Skin epidermis (tissue), 12 donors: ENCODE measurements around the gene ZFR.
"Not testable (repeated sequence)": the region's sequence is repeated elsewhere in the genome, so short reads cannot be mapped to it uniquely, and the experiment has no call there.

Source experiments
- H3K27ac ChIP-seq, 21 experiments: fragments of 200-600 bp; sonication (generic) in 11 of 21; one replicate each; pipeline ENCODE4 v1.5.0; 2020; ENCODE audit warnings: mild to moderate bottlenecking in 3 of 21, inconsistent platforms in 2 of 21, moderate library complexity in 2 of 21
- H3K4me3 ChIP-seq, 7 experiments: fragments of 200-600 bp; sonication (generic) in 2 of 7; one replicate each; pipeline ENCODE4 v1.5.0; 2020; ENCODE audit warnings: inconsistent platforms in 2 of 7, mild to moderate bottlenecking in 2 of 7, moderate library complexity in 1 of 7

ZFR gene

GRCh38 chr5:32330126-32330971, 114.2 kb downstream of the ZFR start:
- H3K27ac ChIP-seq, result peak overlapping the region in 13 of 21 experiments; percentile 11 to 79 (median 69)
- H3K4me3 ChIP-seq, result no peak overlapping the region

GRCh38 chr5:32329395-32329834, 115.1 kb downstream of the ZFR start:
- Histone ChIP-seq H3K27ac (peak overlapping the region in 8 of 21 experiments; percentile 11 to 69 (median 51)), H3K4me3 (no peak overlapping the region)

- H3K4me3 ChIP-seq, result no peak overlapping the region
- no peak overlapping the region for H3K27ac ChIP-seq
These were observed 118.2 kb downstream of the ZFR start for GRCh38 chr5:32326216-32326772.

- H3K4me3 ChIP-seq, result no peak overlapping the region
- H3K27ac ChIP-seq, result no peak overlapping the region
These were observed 118.9 kb downstream of the ZFR start for GRCh38 chr5:32325616-32326015.

- Histone ChIP-seq H3K27ac (no peak overlapping the region), H3K4me3 (no peak overlapping the region)
These were observed 119.5 kb downstream of the ZFR start for GRCh38 chr5:32325062-32325461.

GRCh38 chr5:32323741-32324140, 120.8 kb downstream of the ZFR start:
- Histone ChIP-seq H3K4me3 (no peak overlapping the region), H3K27ac (no peak overlapping the region)

GRCh38 chr5:32322882-32323281, 121.7 kb downstream of the ZFR start:
- Histone ChIP-seq H3K27ac (no peak overlapping the region), H3K4me3 (no peak overlapping the region)

GRCh38 chr5:32321787-32322186, 122.8 kb downstream of the ZFR start:
- not testable (repeated sequence) for H3K27ac ChIP-seq, H3K4me3 ChIP-seq

GRCh38 chr5:32320576-32320975, 124.0 kb downstream of the ZFR start:
- H3K4me3 ChIP-seq, result no peak overlapping the region
- H3K27ac ChIP-seq, result no peak overlapping the region

- Histone ChIP-seq H3K4me3 (no peak overlapping the region), H3K27ac (no peak overlapping the region)
These were observed 124.5 kb downstream of the ZFR start for GRCh38 chr5:32319926-32320543.

- Histone ChIP-seq H3K27ac (no peak overlapping the region), H3K4me3 (no peak overlapping the region)
These were observed 125.1 kb downstream of the ZFR start for GRCh38 chr5:32319392-32319791.

- no peak overlapping the region for H3K27ac ChIP-seq
- no peak overlapping the region for H3K4me3 ChIP-seq
These were observed 127.5 kb downstream of the ZFR start for GRCh38 chr5:32317041-32317440.

GRCh38 chr5:32315221-32316014, 129.1 kb downstream of the ZFR start:
- H3K27ac ChIP-seq, result no peak overlapping the region
- H3K4me3 ChIP-seq, result no peak overlapping the region

GRCh38 chr5:32314658-32315057, 129.9 kb downstream of the ZFR start:
- H3K27ac ChIP-seq, result no peak overlapping the region
- H3K4me3 ChIP-seq, result no peak overlapping the region

GRCh38 chr5:32314152-32314488, 130.4 kb downstream of the ZFR start:
- H3K27ac ChIP-seq, H3K4me3 ChIP-seq: not testable (repeated sequence)

GRCh38 chr5:32312595-32313332, 131.8 kb downstream of the ZFR start, which contains the start of gene MTMR12:
TSS of gene MTMR12 (minus strand) at chr5:32312939. CDS start at chr5:32312838, 101 bp downstream.
- peak within 1 kb of the TSS; percentile 79 to 98 (median 90) for H3K4me3 ChIP-seq
- peak within 1 kb of the TSS; percentile 84 to 100 (median 95) for H3K27ac ChIP-seq

GRCh38 chr5:32312197-32312594, 132.3 kb downstream of the ZFR start:
- H3K4me3 ChIP-seq, result peak overlapping the region; percentile 79 to 98 (median 90)
- peak overlapping the region; percentile 84 to 100 (median 95) for H3K27ac ChIP-seq

- H3K27ac ChIP-seq, result peak overlapping the region in 20 of 21 experiments; percentile 84 to 100 (median 95)
- H3K4me3 ChIP-seq, result peak overlapping the region; percentile 79 to 98 (median 90)
These were observed 132.9 kb downstream of the ZFR start for GRCh38 chr5:32311404-32312196.

GRCh38 chr5:32309761-32310160, 134.8 kb downstream of the ZFR start:
- H3K4me3 ChIP-seq, result no peak overlapping the region
- no peak overlapping the region for H3K27ac ChIP-seq
